Measurements from ENCODE around the gene EHMT1.

Gene EHMT1

GRCh38 chr9:137618105-137619067, at the start of gene EHMT1:
Gene EHMT1, plus strand, starts transcription at chr9:137619005. Its CDS starts 24 bp downstream, at chr9:137619029.
- FAIRE-seq: no peak

GRCh38 chr9:137569609-137570203, 49.1 kb upstream of the EHMT1 start:
- FAIRE-seq: no peak

- FAIRE-seq: no peak
Observed at GRCh38 chr9:137570566-137570965, 48.2 kb upstream of the EHMT1 start.

- no peak for FAIRE-seq
Observed at GRCh38 chr9:137574192-137574591, 44.6 kb upstream of the EHMT1 start.

GRCh38 chr9:137575364-137575715, 43.5 kb upstream of the EHMT1 start:
- no peak for FAIRE-seq

GRCh38 chr9:137575716-137576411, 42.9 kb upstream of the EHMT1 start:
- FAIRE-seq: no peak

GRCh38 chr9:137578518-137579258, 40.1 kb upstream of the EHMT1 start, which contains the start of gene DPH7:
Gene DPH7, minus strand, starts transcription at chr9:137578925. Its CDS starts 148 bp downstream, at chr9:137578777.
- FAIRE-seq: peak; percentile 8

GRCh38 chr9:137579259-137579604, 39.6 kb upstream of the EHMT1 start:
- no peak for FAIRE-seq

- FAIRE-seq: no peak
Observed at GRCh38 chr9:137580209-137580953, 38.4 kb upstream of the EHMT1 start.

- FAIRE-seq: no peak
Observed at GRCh38 chr9:137580954-137581322, 37.9 kb upstream of the EHMT1 start.

GRCh38 chr9:137581361-137582285, 37.2 kb upstream of the EHMT1 start:
- no peak for FAIRE-seq

- no peak for FAIRE-seq
Observed at GRCh38 chr9:137582286-137582860, 36.4 kb upstream of the EHMT1 start.

- FAIRE-seq: no peak
Observed at GRCh38 chr9:137583347-137583746, 35.5 kb upstream of the EHMT1 start.

GRCh38 chr9:137583957-137584356, 34.8 kb upstream of the EHMT1 start:
- no peak for FAIRE-seq

GRCh38 chr9:137586854-137587253, 32.0 kb upstream of the EHMT1 start:
- FAIRE-seq: no peak

GRCh38 chr9:137588311-137588710, 30.5 kb upstream of the EHMT1 start:
- FAIRE-seq: no peak

GRCh38 chr9:137588891-137589290, 29.9 kb upstream of the EHMT1 start:
- no peak for FAIRE-seq

GRCh38 chr9:137589441-137590122, 29.2 kb upstream of the EHMT1 start:
- FAIRE-seq: no peak

- FAIRE-seq: no peak
Observed at GRCh38 chr9:137590123-137590468, 28.7 kb upstream of the EHMT1 start.
